Measurements from ENCODE around the gene GSK3B.

GSK3B gene

GRCh38 chr3:119849126-119849525 lies 245.1 kb downstream of the GSK3B start:
- H3K9me3 ChIP-seq (ENCODE audit: control insufficient read depth, low read length), result no peaks in the 10 kb centered on the region
- H3K4me3 ChIP-seq (ENCODE audit: low read depth, low read length), result no peak overlapping the region
- no peaks in the 10 kb centered on the region for H3K36me3 ChIP-seq (ENCODE audit: control insufficient read depth, insufficient read depth, low read length)
- no peak overlapping the region for H3K9ac ChIP-seq
- H3K4me2 ChIP-seq (ENCODE audit: low read length), result no peak overlapping the region
- H3K27ac ChIP-seq, result no peak overlapping the region
- H3K79me2 ChIP-seq, result no peaks in the 10 kb centered on the region
- H3K27me3 ChIP-seq (ENCODE audit: control insufficient read depth, insufficient read depth, low read length), result no peaks in the 10 kb centered on the region
- H2AFZ ChIP-seq, result no peak overlapping the region
- TF ChIP-seq CTCF (IDR thresholded peaks at IDR 0.05), result no peak
- no peaks in the 10 kb centered on the region for H3K4me1 ChIP-seq

DNA sequence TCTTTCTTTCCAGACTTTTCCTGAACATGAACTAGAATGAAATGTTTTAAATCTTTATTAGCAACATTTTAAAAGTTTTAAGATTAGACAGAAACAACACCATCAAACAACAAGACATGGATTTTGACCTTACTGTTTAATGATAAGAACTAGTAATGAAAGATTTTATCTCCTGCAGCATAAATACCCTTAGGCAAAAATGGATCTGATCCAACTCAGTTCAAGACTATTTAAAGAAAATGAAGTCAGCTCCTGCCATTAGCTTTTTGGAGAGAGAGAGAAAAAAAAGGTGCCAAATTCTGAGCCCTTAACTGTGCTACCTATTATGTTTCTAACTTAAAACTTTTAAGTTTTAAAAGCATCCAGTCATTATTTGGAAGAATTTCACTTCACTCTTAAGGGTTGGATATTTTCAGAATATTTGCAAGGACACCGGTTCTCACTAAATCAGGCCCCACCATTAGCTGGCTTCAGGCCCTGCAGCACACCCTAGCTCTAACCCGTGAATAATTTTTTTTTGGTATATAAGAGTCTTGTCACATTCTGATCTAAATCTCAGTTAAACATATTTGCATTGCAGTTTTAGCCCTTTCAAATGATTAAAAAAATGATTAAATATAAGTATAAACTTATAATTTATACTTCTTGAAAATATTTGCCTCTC lies 252.3 kb downstream of the GSK3B start:
- TF ChIP-seq CTCF (IDR thresholded peaks at IDR 0.05), result no peak
- H3K79me2 ChIP-seq, result no peaks in the 10 kb centered on the region
- H3K9ac ChIP-seq, result no peak overlapping the region
- H2AFZ ChIP-seq, result no peak overlapping the region
- no peaks in the 10 kb centered on the region for H3K9me3 ChIP-seq (ENCODE audit: control insufficient read depth, low read length)
- no peaks in the 10 kb centered on the region for H3K27me3 ChIP-seq (ENCODE audit: control insufficient read depth, insufficient read depth, low read length)
- H3K4me1 ChIP-seq, result no peaks in the 10 kb centered on the region
- peak overlapping the region; percentile 45 for H3K4me2 ChIP-seq (ENCODE audit: low read length)
- H3K27ac ChIP-seq, result no peak overlapping the region
- no peaks in the 10 kb centered on the region for H3K36me3 ChIP-seq (ENCODE audit: control insufficient read depth, insufficient read depth, low read length)
- no peak overlapping the region for H3K4me3 ChIP-seq (ENCODE audit: low read depth, low read length)

DNA sequence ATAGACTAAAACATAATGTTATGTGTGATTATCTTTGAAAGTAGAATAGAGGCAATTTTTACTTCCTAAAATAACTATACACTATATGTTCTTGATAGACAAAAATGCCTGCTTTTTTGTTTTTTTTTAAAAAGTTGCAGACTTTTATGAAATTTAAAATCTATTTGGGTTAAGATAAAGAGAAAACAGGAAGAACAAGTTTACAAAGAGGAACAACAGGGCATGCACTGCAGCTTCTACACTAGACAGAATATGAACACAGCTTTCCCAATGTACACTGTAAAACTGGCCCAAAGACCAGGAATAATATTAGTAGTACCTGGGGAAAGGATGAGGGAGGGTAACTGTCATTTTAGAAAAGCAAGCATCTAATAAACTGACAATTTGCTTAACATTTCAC lies 258.7 kb downstream of the GSK3B start:
- Histone ChIP-seq H3K9me3 (ENCODE audit: control insufficient read depth, low read length) (no peaks in the 10 kb centered on the region), H3K4me1 (peaks cover 4% of the 10 kb centered on the region), H3K79me2 (no peaks in the 10 kb centered on the region), H2AFZ (no peak overlapping the region), H3K27me3 (ENCODE audit: control insufficient read depth, insufficient read depth, low read length) (no peaks in the 10 kb centered on the region), H3K4me3 (ENCODE audit: low read depth, low read length) (no peak overlapping the region), H3K36me3 (ENCODE audit: control insufficient read depth, insufficient read depth, low read length) (no peaks in the 10 kb centered on the region), H3K9ac (no peak overlapping the region), H3K4me2 (ENCODE audit: low read length) (no peak overlapping the region), H3K27ac (no peak overlapping the region)
- no peak for TF ChIP-seq CTCF (IDR thresholded peaks at IDR 0.05)

DNA sequence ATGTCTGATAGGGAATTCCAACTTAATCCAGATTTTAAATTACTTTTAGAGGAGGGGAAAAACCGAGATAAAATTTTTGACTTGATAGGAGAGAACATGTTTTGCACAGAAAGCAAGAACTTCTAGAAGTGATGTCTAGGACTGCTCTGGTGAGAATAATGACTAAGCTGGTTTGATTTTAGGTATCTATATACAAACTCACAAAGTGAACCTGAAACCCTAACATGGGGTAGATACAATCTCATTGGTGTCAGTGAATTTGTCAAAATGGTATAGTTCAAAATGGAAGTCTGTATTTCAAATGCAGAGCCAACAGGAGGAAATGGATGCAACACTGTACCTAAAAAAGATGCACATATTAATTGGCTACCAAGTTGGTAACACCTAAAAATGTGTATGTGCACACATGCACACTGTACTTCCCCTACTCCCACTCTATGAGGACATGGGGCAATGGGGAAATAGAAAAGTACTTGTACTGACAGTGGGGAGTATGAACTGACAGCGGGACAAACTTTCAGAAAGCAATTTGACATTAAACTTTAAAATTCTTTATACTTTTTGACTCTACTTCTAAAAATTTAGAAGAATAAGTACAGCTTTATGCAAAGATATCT lies 259.4 kb downstream of the GSK3B start:
- Histone ChIP-seq H3K9ac (no peak overlapping the region), H3K4me1 (peaks cover 4% of the 10 kb centered on the region), H3K9me3 (ENCODE audit: control insufficient read depth, low read length) (no peaks in the 10 kb centered on the region), H3K27me3 (ENCODE audit: control insufficient read depth, insufficient read depth, low read length) (no peaks in the 10 kb centered on the region), H3K36me3 (ENCODE audit: control insufficient read depth, insufficient read depth, low read length) (no peaks in the 10 kb centered on the region), H3K79me2 (no peaks in the 10 kb centered on the region), H3K27ac (no peak overlapping the region), H3K4me3 (ENCODE audit: low read depth, low read length) (no peak overlapping the region), H2AFZ (no peak overlapping the region), H3K4me2 (ENCODE audit: low read length) (no peak overlapping the region)
- TF ChIP-seq CTCF (IDR thresholded peaks at IDR 0.05), result no peak

DNA sequence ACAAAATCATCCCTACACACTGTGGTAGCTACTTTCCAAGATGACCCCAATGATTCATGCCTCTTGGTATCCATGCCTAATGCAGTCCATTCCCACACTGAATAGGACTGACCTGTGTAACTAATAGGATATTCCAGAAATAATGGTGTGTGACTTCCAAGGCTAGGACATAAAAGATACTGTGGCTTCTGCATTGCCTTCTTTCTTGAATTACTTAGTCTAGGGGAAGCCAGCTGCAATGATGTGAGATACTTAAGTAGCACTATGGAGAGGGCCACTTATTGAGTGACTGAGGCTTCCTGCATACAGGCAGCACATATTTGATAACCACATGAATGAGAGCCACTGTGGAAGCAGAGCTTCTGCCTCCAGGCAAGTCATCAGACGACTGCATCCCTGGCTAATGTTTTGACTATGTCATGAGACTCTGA lies 262.3 kb downstream of the GSK3B start:
- Histone ChIP-seq H3K9ac (no peak overlapping the region), H3K27ac (no peak overlapping the region), H2AFZ (no peak overlapping the region), H3K4me2 (ENCODE audit: low read length) (no peak overlapping the region), H3K9me3 (ENCODE audit: control insufficient read depth, low read length) (no peaks in the 10 kb centered on the region), H3K79me2 (no peaks in the 10 kb centered on the region), H3K4me1 (peaks cover 4% of the 10 kb centered on the region), H3K4me3 (ENCODE audit: low read depth, low read length) (no peak overlapping the region), H3K36me3 (ENCODE audit: control insufficient read depth, insufficient read depth, low read length) (no peaks in the 10 kb centered on the region), H3K27me3 (ENCODE audit: control insufficient read depth, insufficient read depth, low read length) (no peaks in the 10 kb centered on the region)
- TF ChIP-seq CTCF (IDR thresholded peaks at IDR 0.05), result no peak
